GM10847 (cell line): ENCODE measurements around the gene JAZF1.

Experiments used
- POLR2A ChIP-seq: IDR thresholded peaks from 2 replicates; pipeline ENCODE4 v1.6.1; 2011; ENCODE audit not compliant: insufficient read length; ENCODE audit errors: extremely low read depth

Gene JAZF1

DNA sequence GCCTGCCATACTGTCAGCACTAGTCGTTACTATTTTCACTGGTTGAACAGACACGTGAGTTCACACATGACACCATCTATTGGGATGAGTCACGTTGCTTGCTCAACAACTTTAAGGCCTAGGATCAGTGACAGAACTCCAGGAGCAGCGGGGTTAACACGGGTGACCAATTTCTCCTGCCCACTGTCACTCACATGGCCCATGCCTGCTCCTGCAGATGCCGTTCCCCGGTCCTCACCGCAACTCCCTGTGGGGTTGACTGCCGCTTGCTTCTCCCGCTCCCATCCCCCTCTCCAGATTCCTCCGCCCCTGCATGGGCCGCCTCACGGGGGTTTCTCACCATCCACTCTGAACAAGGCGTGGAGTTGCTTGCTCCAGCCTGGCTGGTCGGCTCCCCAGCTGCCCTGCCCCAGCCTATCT lies 312.5 kb downstream of the JAZF1 start:
- no peak for TF ChIP-seq POLR2A

DNA sequence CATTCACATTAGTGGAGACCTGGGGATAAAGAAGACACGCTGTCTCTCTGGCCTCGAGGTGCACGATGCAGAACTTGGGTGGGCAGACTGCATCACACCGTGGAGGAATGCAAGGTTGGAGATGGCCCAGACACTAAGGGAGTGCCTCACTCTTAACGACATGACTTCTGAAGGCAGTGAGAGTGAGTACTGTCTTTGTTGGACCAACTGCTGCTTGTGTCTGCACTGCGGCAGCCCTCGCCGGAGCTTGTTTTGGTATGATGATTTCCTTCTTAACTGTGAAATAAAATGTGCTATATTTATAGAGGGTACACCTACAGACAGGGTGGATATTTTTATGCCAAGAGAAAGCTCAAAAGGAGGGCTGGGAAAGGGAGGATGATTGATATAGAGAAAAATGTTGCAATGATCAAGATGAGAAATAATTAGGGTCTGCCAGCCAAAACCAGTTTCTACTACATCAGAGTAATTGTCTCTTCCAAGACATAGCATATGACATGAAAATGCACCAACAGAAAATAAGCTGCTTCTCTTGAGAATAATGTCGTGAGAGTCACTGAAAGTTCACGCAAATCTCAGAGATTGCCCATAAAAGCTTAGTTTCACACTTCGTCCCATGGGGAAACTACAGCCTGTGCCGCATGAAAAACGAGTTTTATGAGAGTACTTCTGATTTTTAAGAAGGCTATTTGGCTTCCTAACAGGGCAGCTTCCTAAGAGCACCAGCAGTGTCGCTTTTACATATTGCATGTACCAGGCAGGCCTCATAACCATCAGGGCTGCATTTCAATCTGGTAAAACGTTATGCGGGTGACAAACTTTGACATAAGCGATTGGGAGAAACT lies 313.5 kb downstream of the JAZF1 start:
- TF ChIP-seq POLR2A: no peak

DNA sequence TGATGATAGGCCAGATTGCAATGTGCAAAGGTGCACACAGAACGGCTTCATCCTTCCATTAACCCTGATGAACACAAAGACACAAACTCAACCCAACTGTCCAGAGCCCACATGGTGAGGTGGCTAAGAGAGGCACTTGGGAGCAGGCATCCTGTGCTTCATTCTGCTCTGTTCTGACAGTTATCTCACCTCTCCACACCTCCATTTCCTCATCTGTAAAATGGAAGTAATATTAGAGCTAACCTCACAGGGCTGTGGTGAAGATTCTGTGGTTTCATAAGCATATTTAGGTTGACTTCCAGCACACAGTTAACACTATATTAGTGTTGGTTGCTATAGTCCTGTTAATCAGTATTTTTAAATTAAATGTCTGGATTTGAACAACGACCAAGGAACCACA lies 314.3 kb downstream of the JAZF1 start:
- TF ChIP-seq POLR2A: no peak

GRCh38 chr7:27863880-27864279 lies 316.7 kb downstream of the JAZF1 start:
- TF ChIP-seq POLR2A: no peak

DNA sequence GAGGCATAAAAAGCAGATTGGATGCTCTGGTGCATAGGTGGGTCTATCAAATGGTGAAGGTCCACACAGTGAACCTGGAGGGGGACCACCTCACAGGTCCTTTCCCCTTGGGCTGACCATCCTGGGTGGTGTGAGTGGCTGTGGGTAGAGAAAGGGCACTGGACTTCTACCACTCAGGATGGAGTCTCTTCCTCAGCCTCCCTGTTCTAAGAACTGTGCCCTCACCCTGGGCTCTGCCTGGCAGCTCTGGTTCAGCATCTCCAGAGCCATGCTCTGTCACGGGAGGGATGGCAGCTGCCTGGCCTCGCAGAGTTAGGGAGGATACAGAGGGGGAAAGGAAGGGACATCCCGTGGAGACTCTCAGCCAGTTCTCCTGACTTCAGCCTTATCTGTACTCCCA lies 318.8 kb downstream of the JAZF1 start:
- no peak for TF ChIP-seq POLR2A

DNA sequence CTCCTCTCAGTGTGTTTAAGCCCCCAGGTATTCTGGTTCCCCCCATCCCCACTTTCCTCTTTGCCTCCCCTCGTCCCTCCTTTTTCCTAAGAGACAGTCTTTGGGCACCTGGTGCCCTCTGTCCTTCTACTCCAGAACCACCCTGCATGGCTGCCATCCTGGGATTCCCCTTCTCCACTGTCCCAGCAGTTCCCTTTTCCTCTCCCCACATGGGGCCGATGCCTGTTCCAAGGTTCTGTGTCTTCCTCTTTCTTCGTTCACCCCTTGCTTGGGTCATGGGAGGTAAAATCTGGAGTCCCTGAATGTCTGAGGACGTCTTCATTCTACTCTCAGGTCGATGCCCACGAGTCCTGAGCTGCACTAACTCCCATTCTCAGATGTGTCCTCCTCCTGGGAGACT lies 319.8 kb downstream of the JAZF1 start:
- TF ChIP-seq POLR2A: no peak

GRCh38 chr7:27850531-27850930 lies 330.1 kb downstream of the JAZF1 start:
- TF ChIP-seq POLR2A: no peak

- TF ChIP-seq POLR2A: no peak
Observed at GRCh38 chr7:27846388-27846787, 334.2 kb downstream of the JAZF1 start.

DNA sequence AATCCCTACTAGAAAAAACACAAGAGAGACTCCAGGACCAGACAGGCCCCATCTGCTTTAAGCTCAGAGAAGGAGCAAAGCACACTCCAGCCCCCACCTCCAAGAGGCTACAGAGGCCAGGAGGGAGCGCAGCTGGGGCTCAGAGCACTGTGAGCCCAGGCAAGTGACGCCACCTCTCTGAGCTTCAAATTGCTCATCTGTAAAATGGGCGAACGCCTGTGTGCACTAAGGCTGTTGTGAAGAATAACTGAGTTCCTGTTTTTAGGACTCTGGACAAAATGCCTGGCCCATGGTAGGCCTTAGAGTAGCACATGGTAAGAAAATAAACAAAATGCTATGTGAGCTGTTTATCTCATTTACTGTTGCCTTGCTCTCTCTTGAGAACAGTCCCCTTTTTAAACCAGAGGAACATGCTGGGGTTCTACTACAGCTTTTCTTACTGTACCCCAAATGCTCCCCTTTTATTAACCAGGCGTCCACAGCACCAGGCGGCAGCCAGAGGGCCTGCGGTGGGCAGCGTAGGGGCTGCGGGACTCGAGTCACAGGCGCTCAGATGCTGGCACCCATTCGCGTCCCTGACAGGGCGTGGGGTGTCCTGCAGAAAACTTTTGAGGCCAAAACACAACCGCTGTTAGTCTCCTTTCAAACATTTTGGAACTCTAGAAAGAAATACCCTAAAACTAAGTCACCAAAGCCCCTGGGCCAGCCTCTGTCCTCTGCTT lies 336.9 kb downstream of the JAZF1 start:
- TF ChIP-seq POLR2A: no peak

DNA sequence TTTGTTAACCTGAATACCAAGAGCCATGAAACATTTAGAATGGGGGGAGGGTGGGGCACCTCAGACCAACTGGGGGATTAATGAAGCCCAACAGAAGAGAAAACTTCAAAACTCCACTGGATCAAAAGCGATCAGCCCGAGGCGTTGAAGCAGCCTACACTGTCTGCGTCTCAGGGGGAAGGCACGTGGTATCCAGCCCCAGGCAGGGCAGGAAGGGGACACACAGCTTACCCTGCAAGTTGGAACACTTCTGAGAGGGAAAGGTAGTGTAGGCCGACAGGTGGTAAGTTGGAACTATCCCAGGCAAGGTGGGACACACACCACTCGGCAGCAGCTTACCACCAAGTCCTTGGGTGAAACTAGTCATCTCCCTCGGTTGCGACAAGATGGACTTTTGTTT lies 337.7 kb downstream of the JAZF1 start:
- TF ChIP-seq POLR2A: no peak

DNA sequence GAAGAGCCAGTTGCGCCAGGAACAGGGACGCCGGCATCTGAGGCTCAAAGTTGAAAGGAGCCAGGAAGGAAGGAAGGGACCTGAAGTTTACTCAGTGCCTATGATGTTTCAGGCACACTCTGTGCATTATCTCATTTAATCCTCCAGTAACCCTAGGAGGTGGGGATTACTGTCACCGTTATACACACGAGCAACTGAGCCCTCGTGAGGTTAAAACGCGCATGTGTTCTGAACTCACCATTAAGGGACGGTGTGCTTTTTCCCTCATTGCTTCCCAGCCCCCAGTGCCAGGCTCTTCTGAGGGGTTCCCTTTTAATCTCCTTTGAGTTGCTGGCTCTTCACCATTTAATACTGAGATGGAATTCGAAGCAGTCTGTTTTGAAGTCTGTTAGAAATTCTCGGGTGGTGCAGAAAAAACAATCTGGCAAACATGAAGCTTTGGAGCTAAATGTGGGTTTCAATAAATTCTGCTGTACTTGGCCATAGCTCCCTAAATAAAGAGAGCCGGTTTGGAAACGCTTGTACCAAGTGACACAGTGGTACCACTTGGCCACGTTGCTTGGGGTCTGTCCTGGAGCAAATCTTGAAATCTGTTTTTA lies 338.4 kb downstream of the JAZF1 start:
- no peak for TF ChIP-seq POLR2A

DNA sequence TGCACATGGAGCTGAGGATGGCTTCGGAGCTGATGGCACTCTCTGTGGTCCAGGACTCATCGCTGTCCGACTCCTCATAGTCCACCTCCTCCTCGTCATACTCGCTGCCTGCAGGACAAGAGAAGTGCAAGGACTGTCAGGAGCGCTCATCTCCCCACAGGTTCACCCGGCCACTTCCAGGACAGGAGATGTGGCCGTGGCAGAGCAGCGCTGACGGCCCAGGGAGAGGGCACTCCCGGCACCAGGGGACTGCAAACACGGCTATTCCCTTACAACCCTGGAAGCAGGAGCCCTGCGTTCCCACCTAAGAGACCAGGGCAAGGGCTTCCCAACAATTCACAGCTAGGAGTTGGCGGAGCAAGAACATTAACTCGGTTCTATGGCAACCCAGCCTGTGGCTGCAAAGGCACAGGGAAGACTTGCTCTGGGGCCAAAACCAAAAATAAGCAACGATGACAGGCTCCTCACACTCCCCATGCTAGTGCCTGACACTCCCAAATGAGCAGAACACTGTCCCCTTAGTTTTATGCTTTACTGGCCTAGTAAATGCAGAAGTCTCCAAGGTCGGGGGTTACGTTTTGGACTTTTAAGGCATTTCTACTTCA lies 339.7 kb downstream of the JAZF1 start:
- no peak for TF ChIP-seq POLR2A

- TF ChIP-seq POLR2A: no peak
Observed at GRCh38 chr7:27840313-27840712, 340.3 kb downstream of the JAZF1 start.

- no peak for TF ChIP-seq POLR2A
Observed at GRCh38 chr7:27839099-27839498, 341.5 kb downstream of the JAZF1 start.

DNA sequence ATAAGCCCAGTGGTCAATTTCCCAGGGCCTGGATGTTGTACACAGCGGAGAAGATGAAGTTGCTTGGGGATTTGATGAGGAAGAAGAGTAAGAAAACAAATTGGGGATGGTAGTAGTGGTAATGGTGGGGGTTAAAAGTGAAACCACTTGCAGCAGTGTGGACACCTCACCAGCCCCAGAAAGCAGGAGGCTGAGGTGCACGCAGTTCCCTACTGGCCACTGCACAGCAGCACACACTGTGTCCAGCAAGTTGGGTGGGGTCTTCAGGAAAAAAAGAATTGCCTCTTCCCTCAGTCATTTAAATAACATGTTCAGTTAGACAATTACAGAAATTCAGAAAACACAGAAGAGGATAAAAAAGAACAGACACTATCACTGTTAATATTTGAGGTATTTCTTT lies 344.1 kb downstream of the JAZF1 start:
- TF ChIP-seq POLR2A: no peak

GRCh38 chr7:27835376-27835775 lies 345.2 kb downstream of the JAZF1 start:
- no peak for TF ChIP-seq POLR2A
